SK-N-SH (cell line): Measurements from ENCODE around the gene LEF1.

Experiments
- RFX5 ChIP-seq: IDR thresholded peaks from 2 replicates; pipeline ENCODE4 v1.6.1; 2012; ENCODE audit warnings: mild to moderate bottlenecking, improper control_type of control experiment, low read length
- TEAD4 ChIP-seq: IDR thresholded peaks from 2 replicates; pipeline ENCODE4 v1.4.0; 2012; ENCODE audit warnings: mild to moderate bottlenecking, borderline replicate concordance; ENCODE audit not compliant: insufficient read depth
- TF ChIP-seq, protein P1 (sequence below): fragments of 200-600 bp; sonication (generic); IDR thresholded peaks from 2 replicates; pipeline ENCODE4 v1.6.1; 2017; ENCODE audit warnings: antibody characterized with exemption, mild to moderate bottlenecking, moderate library complexity

DNA sequence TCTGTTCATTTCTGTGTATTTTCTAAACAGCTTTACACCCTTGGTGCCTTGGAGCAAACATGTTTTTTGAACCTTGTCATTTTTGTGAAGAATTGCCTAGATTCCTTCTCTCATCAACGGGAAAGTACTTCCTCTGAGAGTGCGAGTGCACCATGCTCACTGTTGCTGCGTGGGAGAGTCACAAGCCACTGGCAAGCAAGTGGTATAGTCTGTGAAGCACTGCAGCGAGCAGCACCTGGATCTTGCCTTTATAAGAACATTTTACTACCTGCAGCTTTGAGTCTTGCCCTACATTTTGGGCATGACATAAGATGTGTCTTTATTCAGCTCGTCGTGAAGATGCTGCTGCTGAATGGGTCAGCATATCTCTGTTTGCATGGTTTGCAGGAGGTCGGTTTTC is 134.2 kb downstream of the LEF1 start:
- TF ChIP-seq, protein P1, sequence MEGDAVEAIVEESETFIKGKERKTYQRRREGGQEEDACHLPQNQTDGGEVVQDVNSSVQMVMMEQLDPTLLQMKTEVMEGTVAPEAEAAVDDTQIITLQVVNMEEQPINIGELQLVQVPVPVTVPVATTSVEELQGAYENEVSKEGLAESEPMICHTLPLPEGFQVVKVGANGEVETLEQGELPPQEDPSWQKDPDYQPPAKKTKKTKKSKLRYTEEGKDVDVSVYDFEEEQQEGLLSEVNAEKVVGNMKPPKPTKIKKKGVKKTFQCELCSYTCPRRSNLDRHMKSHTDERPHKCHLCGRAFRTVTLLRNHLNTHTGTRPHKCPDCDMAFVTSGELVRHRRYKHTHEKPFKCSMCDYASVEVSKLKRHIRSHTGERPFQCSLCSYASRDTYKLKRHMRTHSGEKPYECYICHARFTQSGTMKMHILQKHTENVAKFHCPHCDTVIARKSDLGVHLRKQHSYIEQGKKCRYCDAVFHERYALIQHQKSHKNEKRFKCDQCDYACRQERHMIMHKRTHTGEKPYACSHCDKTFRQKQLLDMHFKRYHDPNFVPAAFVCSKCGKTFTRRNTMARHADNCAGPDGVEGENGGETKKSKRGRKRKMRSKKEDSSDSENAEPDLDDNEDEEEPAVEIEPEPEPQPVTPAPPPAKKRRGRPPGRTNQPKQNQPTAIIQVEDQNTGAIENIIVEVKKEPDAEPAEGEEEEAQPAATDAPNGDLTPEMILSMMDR = no peak
- TF ChIP-seq TEAD4 = no peak
- TF ChIP-seq RFX5 = no peak
